Measurements from ENCODE around the gene PRDM16.

- TF ChIP-seq CTCF (IDR thresholded peaks at IDR 0.05) (no peak), RNF2 (IDR thresholded peaks at IDR 0.05; ENCODE audit: borderline replicate concordance, low read depth) (no peak), SREBF2 (IDR thresholded peaks at IDR 0.05) (no peak), CEBPB (IDR thresholded peaks at IDR 0.05) (no peak), CBX8 (IDR thresholded peaks at IDR 0.05) (no peak), MYC (IDR thresholded peaks at IDR 0.05; ENCODE audit: borderline replicate concordance, low read length) (no peak), RCOR1 (IDR thresholded peaks at IDR 0.05; ENCODE audit: low read depth, low read length) (no peak), RAD21 (conservative IDR thresholded peaks at IDR 0.05 in 1 of 2, IDR thresholded peaks at IDR 0.05 in 1 of 2) (no peak), ZNF302 (CRISPR knock-in tag; IDR thresholded peaks at IDR 0.05) (no peak)
- TF ChIP-seq, protein P1, sequence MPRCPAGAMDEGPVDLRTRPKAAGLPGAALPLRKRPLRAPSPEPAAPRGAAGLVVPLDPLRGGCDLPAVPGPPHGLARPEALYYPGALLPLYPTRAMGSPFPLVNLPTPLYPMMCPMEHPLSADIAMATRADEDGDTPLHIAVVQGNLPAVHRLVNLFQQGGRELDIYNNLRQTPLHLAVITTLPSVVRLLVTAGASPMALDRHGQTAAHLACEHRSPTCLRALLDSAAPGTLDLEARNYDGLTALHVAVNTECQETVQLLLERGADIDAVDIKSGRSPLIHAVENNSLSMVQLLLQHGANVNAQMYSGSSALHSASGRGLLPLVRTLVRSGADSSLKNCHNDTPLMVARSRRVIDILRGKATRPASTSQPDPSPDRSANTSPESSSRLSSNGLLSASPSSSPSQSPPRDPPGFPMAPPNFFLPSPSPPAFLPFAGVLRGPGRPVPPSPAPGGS (IDR thresholded peaks at IDR 0.05) = no peak
Measured at GRCh38 chr1:3084154-3084553, 15.2 kb downstream of the PRDM16 start.

Data from A549 (cell line).